ENCODE results near the gene SCYL3. TPM values are rescaled to one million over a fixed set of nuclear protein-coding genes. Genes with fewer than 3 reads are reported as not detected.

Gene SCYL3
- total RNA-seq, 4 donors from 2014 or later: 6.2 to 14.3 (median 12.8) TPM

DNA sequence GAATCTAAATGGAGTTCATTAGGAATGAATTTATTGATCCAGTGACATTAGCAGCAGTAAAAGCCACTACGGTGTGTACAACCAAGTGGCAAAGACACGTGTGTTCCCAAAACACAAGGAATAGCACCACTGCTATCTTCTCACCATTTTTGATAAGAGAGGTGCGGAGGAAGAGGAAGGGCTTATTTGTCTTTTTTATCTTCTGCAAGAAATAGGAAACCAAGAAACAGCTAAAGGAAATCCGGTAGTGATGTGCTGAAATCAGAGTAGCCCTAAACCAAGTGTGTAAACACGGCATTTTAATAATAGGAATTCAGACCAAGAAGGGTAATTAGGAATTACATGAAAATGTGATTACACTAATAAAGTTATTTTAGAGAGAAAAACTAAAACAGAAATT, 9.1 kb upstream of the SCYL3 start:
- in situ Hi-C loops (cut with MboI; ENCODE audit: low sequenced_read_pairs in 4 of 4): no loop called here
- Histone ChIP-seq H3K4me3 (no peak overlapping the region), H3K27me3 (peaks cover 7 to 10% (median 8%) of the 10 kb centered on the region in 3 donors), H3K4me1 (no peaks in the 10 kb centered on the region), H3K27ac (no peak overlapping the region), H3K9me3 (no peaks in the 10 kb centered on the region), H3K36me3 (no peaks in the 10 kb centered on the region)
- TF ChIP-seq CTCF (IDR thresholded peaks at IDR 0.05 in 4 of 5, conservative IDR thresholded peaks at IDR 0.05 in 1 of 5) (no peak), POLR2A (IDR thresholded peaks at IDR 0.05) (no peak)
- DNase-seq (no peak), ATAC-seq (no peak)
- intact Hi-C loops (cut with DNase I; ENCODE audit: low total_unique reads): no loop called here

- TF ChIP-seq CTCF (IDR thresholded peaks at IDR 0.05 in 4 of 5, conservative IDR thresholded peaks at IDR 0.05 in 1 of 5) (no peak), POLR2A (IDR thresholded peaks at IDR 0.05) (no peak)
- no peak overlapping the region for H3K27ac ChIP-seq
- no peaks in the 10 kb centered on the region for H3K4me1 ChIP-seq
- no peaks in the 10 kb centered on the region for H3K36me3 ChIP-seq
- in situ Hi-C loops (cut with MboI; ENCODE audit: low sequenced_read_pairs in 4 of 4): no loop called here
- ATAC-seq: no peak
- no peak overlapping the region for H3K4me3 ChIP-seq
- H3K27me3 ChIP-seq: peaks cover 7 to 12% (median 8%) of the 10 kb centered on the region in 3 donors
- DNase-seq: no peak
- H3K9me3 ChIP-seq: no peaks in the 10 kb centered on the region
- intact Hi-C loops (cut with DNase I; ENCODE audit: low total_unique reads): no loop called here
Observed at GRCh38 chr1:169901115-169901514, 7.4 kb upstream of the SCYL3 start.

DNA sequence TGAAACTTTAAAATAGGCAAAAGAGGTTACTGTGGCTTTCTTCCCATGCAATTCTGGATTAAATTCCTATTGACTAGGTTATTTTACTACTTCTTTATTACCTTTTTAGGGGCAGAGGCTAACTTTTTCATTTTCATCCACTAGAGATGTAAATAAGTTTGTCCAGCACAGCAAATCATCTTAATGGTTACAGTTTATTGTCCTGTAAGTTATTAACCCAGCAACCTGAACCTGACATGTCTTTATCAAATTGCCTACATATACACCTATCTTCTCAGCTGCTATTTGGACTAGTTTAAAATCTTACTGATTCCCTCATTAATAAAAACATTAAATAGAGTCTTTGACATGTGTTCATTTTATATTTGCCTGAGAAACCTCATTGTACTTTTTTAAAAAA, 6.9 kb upstream of the SCYL3 start:
- intact Hi-C loops (cut with DNase I; ENCODE audit: low total_unique reads): no loop called here
- H3K27me3 ChIP-seq: peaks cover 7 to 12% (median 8%) of the 10 kb centered on the region in 3 donors
- no peaks in the 10 kb centered on the region for H3K4me1 ChIP-seq
- H3K27ac ChIP-seq: no peak overlapping the region
- TF ChIP-seq CTCF (IDR thresholded peaks at IDR 0.05 in 4 of 5, conservative IDR thresholded peaks at IDR 0.05 in 1 of 5) (no peak), POLR2A (IDR thresholded peaks at IDR 0.05) (no peak)
- H3K4me3 ChIP-seq: no peak overlapping the region
- H3K9me3 ChIP-seq: no peaks in the 10 kb centered on the region
- no peak for ATAC-seq
- DNase-seq: no peak
- in situ Hi-C loops (cut with MboI; ENCODE audit: low sequenced_read_pairs in 4 of 4): no loop called here
- H3K36me3 ChIP-seq: no peaks in the 10 kb centered on the region

DNA sequence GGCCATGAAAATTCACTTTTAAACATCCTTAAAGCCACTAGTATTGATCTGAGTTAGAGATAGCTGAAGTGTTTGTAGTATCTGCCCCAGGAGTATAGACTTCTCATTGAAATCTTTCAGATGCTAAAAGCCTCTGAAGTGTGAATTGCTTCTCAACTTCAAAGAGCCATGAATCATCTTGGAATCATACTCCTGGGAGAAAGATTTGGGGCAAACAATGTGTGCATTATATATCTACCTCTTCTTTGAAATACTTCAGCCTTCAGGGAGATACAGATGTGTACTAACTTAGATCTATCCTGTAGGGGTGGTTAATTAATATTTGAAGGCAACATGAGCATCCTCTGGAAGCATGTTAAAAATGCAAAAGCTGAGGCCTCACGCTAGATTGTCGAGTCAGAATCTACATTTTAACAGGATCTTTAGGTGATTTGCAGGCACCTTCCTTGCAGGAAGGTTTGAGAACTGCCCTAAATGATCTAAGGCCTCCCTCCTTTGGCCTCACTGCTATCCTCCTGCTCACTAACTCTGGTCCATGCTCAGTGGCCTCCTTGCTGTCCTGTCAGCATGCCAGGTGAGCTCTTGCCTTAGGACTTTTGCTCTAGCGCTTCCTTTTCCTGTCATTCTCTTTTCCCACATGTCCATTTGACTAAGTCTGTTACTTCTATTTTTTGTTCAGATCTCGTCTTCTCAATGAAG, 6.0 kb upstream of the SCYL3 start:
- H3K9me3 ChIP-seq: no peaks in the 10 kb centered on the region
- in situ Hi-C loops (cut with MboI; ENCODE audit: low sequenced_read_pairs in 4 of 4): loop anchor here in 1 of 4 donors (10.0 kb wide), 1 partner anchor 105 kb away; the partner anchor contains the start of gene METTL18
- intact Hi-C loops (cut with DNase I; ENCODE audit: low total_unique reads): loop anchor here (10.0 kb wide), 3 partner anchors 785 to 1845 kb away; partner anchors contain the start of genes FMO4 and VAMP4
- H3K4me3 ChIP-seq: no peak overlapping the region
- TF ChIP-seq CTCF (IDR thresholded peaks at IDR 0.05 in 4 of 5, conservative IDR thresholded peaks at IDR 0.05 in 1 of 5) (no peak), POLR2A (IDR thresholded peaks at IDR 0.05) (no peak)
- no peaks in the 10 kb centered on the region for H3K36me3 ChIP-seq
- H3K27me3 ChIP-seq: peaks cover 7 to 12% (median 8%) of the 10 kb centered on the region in 3 donors
- DNase-seq: no peak
- no peak for ATAC-seq
- H3K27ac ChIP-seq: no peak overlapping the region
- H3K4me1 ChIP-seq: no peaks in the 10 kb centered on the region
